Thyroid gland (tissue), 4 donors: ENCODE measurements around the gene MMP24OS.

Experiments used
- CTCF ChIP-seq, 6 experiments: fragments of 200-600 bp in 3 of 6; fragments of 450-650 bp in 3 of 6; sonication (generic) in 3 of 6; IDR thresholded peaks; one replicate each; pipeline ENCODE4 v1.5.1; 2016 to 2019; ENCODE audit warnings: antibody characterized with exemption in 6 of 6, mild to moderate bottlenecking in 2 of 6, inconsistent platforms in 1 of 6, moderate library complexity in 1 of 6
- POLR2A ChIP-seq, 2 donors: fragments of 450-650 bp; IDR thresholded peaks; one replicate each; pipeline ENCODE4 v1.6.1; 2017; ENCODE audit warnings: antibody characterized with exemption in 2 of 2, mild to moderate bottlenecking in 2 of 2, moderate library complexity in 1 of 2

- TF ChIP-seq CTCF (IDR thresholded peaks at IDR 0.05) (no peak), POLR2A (IDR thresholded peaks at IDR 0.05) (no peak)
These were observed 17.8 kb upstream of the MMP24OS start for GRCh38 chr20:35295674-35296073.
